HCT116 (cell line): ENCODE results near the gene KCNN3. TPM values are rescaled to one million over a fixed set of nuclear protein-coding genes. Genes with fewer than 3 reads are reported as not detected.

ENCODE experiments used
- ATAC-seq: fragments of 200-7000 bp; cut with Tn5 transposase; 2 replicates; pipeline ENCODE4 v1.9.1; 2020; ENCODE audit warnings: mild to moderate bottlenecking, moderate library complexity
- BruUV-seq: library from RNA; stranded (reverse); fragments of 400-500 nt; replicated peaks from 2 replicates; lab custom pipeline; 2021; lab: Mats Ljungman, UMichigan
- CTCF ChIA-PET: fragments of 300-600 bp; sonication (Branson Sonifier 250); formaldehyde crosslinking; loops from one replicate; lab custom pipeline; 2021; ENCODE audit warnings: antibody characterized with exemption; lab: Charles Lee
- POLR2A ChIA-PET: fragments of 300-600, 350-600 bp; sonication (Branson Sonifier 250); formaldehyde crosslinking; loops from one replicate; lab custom pipeline; 2021; ENCODE audit warnings: antibody characterized with exemption; lab: Charles Lee
- RAD21 ChIA-PET, 2 experiments: fragments of 300-600 bp; sonication (Branson Sonifier 250); formaldehyde crosslinking; loops; one replicate each; lab custom pipeline; 2023; ENCODE audit warnings: low total read pairs in 2 of 2; ENCODE audit not compliant: uncharacterized antibody in 2 of 2, unreplicated experiment in 2 of 2, low non-redundant PET in 1 of 2; lab: Charles Lee
- DNase-seq: peaks from one replicate; pipeline ENCODE4 v3.0.0-alpha.2; 2010; ENCODE audit warnings: low read depth, low spot score
- H2AFZ ChIP-seq: fragments of 200-600 bp; shearing (Covaris generic), sonication (generic); 2 replicates; pipeline ENCODE4 v1.6.1; 2017; ENCODE audit warnings: low read depth, mixed run types, mixed read lengths, antibody characterized with exemption, low read length; ENCODE audit not compliant: poor library complexity, severe bottlenecking
- H3K27ac ChIP-seq: 2 replicates; pipeline ENCODE4 v1.5.1; 2012; ENCODE audit warnings: low read depth, low read length
- H3K27me3 ChIP-seq: fragments of 200-600 bp; sonication (generic); 2 replicates; pipeline ENCODE4 v1.6.1; 2016; ENCODE audit warnings: mixed run types, low read length, mixed read lengths; ENCODE audit not compliant: insufficient read depth
- H3K36me3 ChIP-seq, 2 experiments: fragments of 200-500 bp in 1 of 2; fragments of 200-600 bp in 1 of 2; sonication (Bioruptor generic) in 1 of 2; sonication (generic) in 1 of 2; 2 replicates each; pipeline versions ENCODE4 v1.5.1 to v1.6.1; 2014 to 2016; ENCODE audit warnings: low read length in 2 of 2, inconsistent platforms in 1 of 2, mixed read lengths in 1 of 2, mixed run types in 1 of 2; ENCODE audit not compliant: insufficient read depth in 2 of 2, control insufficient read depth in 1 of 2
- H3K4me1 ChIP-seq, 2 experiments: fragments of 200-600 bp in 1 of 2; sonication (generic) in 1 of 2; 2 replicates each; pipeline versions ENCODE4 v1.5.1 to v1.6.1; 2012 to 2017; ENCODE audit warnings: low read length in 2 of 2, inconsistent platforms in 1 of 2, mild to moderate bottlenecking in 1 of 2, mixed read lengths in 1 of 2, mixed run types in 1 of 2, moderate library complexity in 1 of 2; ENCODE audit not compliant: insufficient read depth in 2 of 2, control insufficient read depth in 1 of 2
- H3K4me2 ChIP-seq: fragments of 200-600 bp; sonication (generic); 2 replicates; pipeline ENCODE4 v1.6.1; 2017; ENCODE audit warnings: mixed run types, low read length, mixed read lengths
- H3K4me3 ChIP-seq, 2 experiments: fragments of 200-600 bp in 1 of 2; sonication (generic) in 1 of 2; replicated peaks in 1 of 2; 2 replicates each; pipeline ENCODE4 v1.5.1; 2011 to 2016; ENCODE audit warnings: low read length in 2 of 2, control low read depth in 1 of 2, low read depth in 1 of 2, mild to moderate bottlenecking in 1 of 2, mixed read lengths in 1 of 2, mixed run types in 1 of 2
- H3K79me2 ChIP-seq: fragments of 200-600 bp; sonication (generic); 2 replicates; pipeline ENCODE4 v1.6.1; 2017; ENCODE audit warnings: mild to moderate bottlenecking, mixed run types, low read length, moderate library complexity, mixed read lengths; ENCODE audit not compliant: insufficient read depth
- H3K9ac ChIP-seq: fragments of 200-600 bp; sonication (generic); 2 replicates; pipeline ENCODE4 v1.6.1; 2016; ENCODE audit warnings: low read length, mixed read lengths
- H3K9me2 ChIP-seq: fragments of 200-600 bp; sonication (generic), shearing (Covaris generic); 2 replicates; pipeline ENCODE4 v1.6.1; 2017; ENCODE audit warnings: mixed run types, mild to moderate bottlenecking, moderate library complexity; ENCODE audit not compliant: insufficient read depth
- H3K9me3 ChIP-seq, 2 experiments: fragments of 200-500 bp in 1 of 2; fragments of 200-600 bp in 1 of 2; sonication (Bioruptor generic) in 1 of 2; sonication (generic) in 1 of 2; 2 replicates each; pipeline ENCODE4 v1.6.1; 2014 to 2017; ENCODE audit warnings: low read length in 2 of 2, mixed read lengths in 2 of 2, inconsistent platforms in 1 of 2, low read depth in 1 of 2, mild to moderate bottlenecking in 1 of 2, mixed run types in 1 of 2, moderate library complexity in 1 of 2; ENCODE audit not compliant: control insufficient read depth in 1 of 2, insufficient read depth in 1 of 2
- H4K20me1 ChIP-seq: fragments of 200-600 bp; sonication (generic), shearing (Covaris generic); 2 replicates; pipeline ENCODE4 v1.6.1; 2017; ENCODE audit warnings: mixed run types, mild to moderate bottlenecking, moderate library complexity; ENCODE audit not compliant: insufficient read depth
- ATF3 ChIP-seq: IDR thresholded peaks from 2 replicates; pipeline ENCODE4 v1.6.1; 2012
- CBX3 ChIP-seq: IDR thresholded peaks from 2 replicates; pipeline ENCODE4 v1.6.1; 2012; ENCODE audit warnings: low read depth
- CEBPB ChIP-seq: IDR thresholded peaks from 2 replicates; pipeline ENCODE4 v1.6.1; 2012; ENCODE audit warnings: low read depth
- CTCF ChIP-seq, 3 experiments: fragments of 200-600 bp in 1 of 3; sonication (generic) in 1 of 3; IDR thresholded peaks in 2 of 3; conservative IDR thresholded peaks in 1 of 3; 2 replicates each; pipeline ENCODE4 v1.5.1; 2012 to 2017; ENCODE audit warnings: low read depth in 2 of 3, low read length in 2 of 3, antibody characterized with exemption in 1 of 3, borderline replicate concordance in 1 of 3, control low read depth in 1 of 3, mild to moderate bottlenecking in 1 of 3, mixed read lengths in 1 of 3, mixed run types in 1 of 3, moderate library complexity in 1 of 3; ENCODE audit not compliant: insufficient read depth in 1 of 3
- JUND ChIP-seq: IDR thresholded peaks from 2 replicates; pipeline ENCODE4 v1.6.1; 2012
- POLR2A ChIP-seq: IDR thresholded peaks from 2 replicates; pipeline ENCODE4 v1.7.0; 2011; ENCODE audit warnings: borderline replicate concordance; ENCODE audit not compliant: insufficient read depth, insufficient read length; ENCODE audit errors: extremely low read depth
- SIN3A ChIP-seq: IDR thresholded peaks from 2 replicates; pipeline ENCODE4 v1.6.1; 2012; ENCODE audit warnings: low read depth
- SP1 ChIP-seq: IDR thresholded peaks from 2 replicates; pipeline ENCODE4 v1.6.1; 2012; ENCODE audit warnings: low read depth
- YY1 ChIP-seq: IDR thresholded peaks from 2 replicates; pipeline ENCODE4 v1.6.1; 2011; ENCODE audit warnings: low read length, low read depth, moderate library complexity, mild to moderate bottlenecking; ENCODE audit not compliant: insufficient replicate concordance; ENCODE audit errors: extremely low read depth
- ZBTB33 ChIP-seq: IDR thresholded peaks from 2 replicates; pipeline ENCODE4 v1.6.1; 2011; ENCODE audit warnings: mild to moderate bottlenecking, low read length, moderate library complexity; ENCODE audit not compliant: insufficient replicate concordance; ENCODE audit errors: extremely low read depth
- ZFX ChIP-seq: fragments of 450-650 bp; IDR thresholded peaks from 2 replicates; pipeline ENCODE4 v1.6.1; 2017
- intact Hi-C: fragments of 100-400 bp; cut with micrococcal nuclease; formaldehyde crosslinking; loops from 2 replicates; pipeline ENCODE4 v1.10.0; 2022
- total RNA-seq: library from RNA; stranded (reverse); gene quantifications from one replicate; pipeline ENCODE4 v1.2.1, GENCODE V29; 2021; ENCODE audit not compliant: unreplicated experiment

The KCNN3 gene
- total RNA-seq, 1 experiment from 2014 or later, result 1.1 TPM

GRCh38 chr1:154865442-154866256 lies 4.4 kb downstream of the KCNN3 start (continued):
- no peak for TF ChIP-seq YY1
- TF ChIP-seq CBX3, result no peak
- TF ChIP-seq SP1, result no peak
- no peak for TF ChIP-seq CTCF (IDR thresholded peaks at IDR 0.05 in 2 of 3, conservative IDR thresholded peaks at IDR 0.05 in 1 of 3; ENCODE audit: borderline replicate concordance in 1 of 3, insufficient read depth in 1 of 3, low read depth in 2 of 3, low read length in 2 of 3)
- no peak for TF ChIP-seq SIN3A
- TF ChIP-seq, all 23 proteins: peak for 0

- Histone ChIP-seq H2AFZ (peak overlapping the region; percentile 44), H3K79me2 (no peaks in the 10 kb centered on the region), H3K27ac (no peak overlapping the region), H3K4me1 (peaks cover 0 to 20% of the 10 kb centered on the region in 2 experiments; a peak in 3 of 4 replicates), H3K9me3 (no peaks in the 10 kb centered on the region), H4K20me1 (no peaks in the 10 kb centered on the region), H3K4me2 (no peak overlapping the region), H3K9me2 (no peaks in the 10 kb centered on the region), H3K4me3 (no peak overlapping the region), H3K9ac (no peak overlapping the region), H3K27me3 (peaks cover 4% of the 10 kb centered on the region; the same call in 1 of the 2 replicates), H3K36me3 (no peaks in the 10 kb centered on the region)
- BruUV-seq, result no TSS peak
- intact Hi-C loops, result no loop called here
- TF ChIP-seq ZFX (no peak), ZBTB33 (no peak), ATF3 (no peak), POLR2A (no peak), CEBPB (no peak), CTCF (IDR thresholded peaks at IDR 0.05 in 2 of 3, conservative IDR thresholded peaks at IDR 0.05 in 1 of 3; ENCODE audit: borderline replicate concordance in 1 of 3, insufficient read depth in 1 of 3, low read depth in 2 of 3, low read length in 2 of 3) (no peak), SIN3A (no peak), JUND (no peak)
- ATAC-seq (no peak), DNase-seq (no peak)
- POLR2A ChIA-PET, result no interaction called here
- RAD21 ChIA-PET, result no interaction called here
- CTCF ChIA-PET, result interaction anchor here (1.4 kb wide), 1 partner anchor 11 kb away, joined by 5 read pairs; no protein-coding TSS in a partner anchor
These were observed 5.7 kb downstream of the KCNN3 start for GRCh38 chr1:154864189-154864975.
